H1 (cell line): ENCODE results near the gene IQCK. TPM values are rescaled to one million over a fixed set of nuclear protein-coding genes. Genes with fewer than 3 reads are reported as not detected.

ENCODE experiments used
- RFX5 ChIP-seq: IDR thresholded peaks from 2 replicates; pipeline ENCODE4 v1.6.1; 2011; ENCODE audit warnings: low read depth, low read length, improper control_type of control experiment, borderline replicate concordance
- SP2 ChIP-seq: IDR thresholded peaks from 2 replicates; pipeline ENCODE4 v1.6.1; 2012; ENCODE audit warnings: mild to moderate bottlenecking, low read length, inconsistent platforms
- polyA plus RNA-seq, 7 experiments: library from polyadenylated mRNA; depleted of rRNA in 3 of 7; stranded (reverse) in 5 of 7; unstranded in 2 of 7; fragments of >200 nt in 5 of 7; fragments of 200-250 nt in 2 of 7; gene quantifications; 1 replicate in 5 of 7; 2 replicates in 1 of 7; 4 replicates in 1 of 7; pipeline versions ENCODE4 v1.2.1 to v1.2.3, GENCODE V29; 2011 to 2013; ENCODE audit warnings: missing spikeins in 2 of 7, mixed read lengths in 2 of 7
- total RNA-seq: library from RNA; stranded (reverse); fragmentation: NEBNext Ultra II Directional; extraction: Animal tissue kit (Norgen Biotek cat#: 25700); gene quantifications from 2 replicates; pipeline ENCODE4 v1.2.1, GENCODE V29; 2021
- TF ChIP-seq, protein P1 (sequence below), 3 experiments: IDR thresholded peaks; 1 replicate in 2 of 3; 2 replicates in 1 of 3; pipeline versions ENCODE4 v1.5.1 to v1.6.1; 2011; ENCODE audit warnings: low read length in 3 of 3, mild to moderate bottlenecking in 3 of 3, inconsistent platforms in 2 of 3, low read depth in 1 of 3, moderate library complexity in 1 of 3; ENCODE audit not compliant: insufficient read depth in 1 of 3; ENCODE audit errors: control extremely low read depth in 1 of 3

Gene IQCK
- total and polyA plus RNA-seq, 2 of the 8 experiments (the other 6 are each of a cell fraction or from before 2014, with no cell fraction given) = 6.2 to 9.3 TPM

DNA sequence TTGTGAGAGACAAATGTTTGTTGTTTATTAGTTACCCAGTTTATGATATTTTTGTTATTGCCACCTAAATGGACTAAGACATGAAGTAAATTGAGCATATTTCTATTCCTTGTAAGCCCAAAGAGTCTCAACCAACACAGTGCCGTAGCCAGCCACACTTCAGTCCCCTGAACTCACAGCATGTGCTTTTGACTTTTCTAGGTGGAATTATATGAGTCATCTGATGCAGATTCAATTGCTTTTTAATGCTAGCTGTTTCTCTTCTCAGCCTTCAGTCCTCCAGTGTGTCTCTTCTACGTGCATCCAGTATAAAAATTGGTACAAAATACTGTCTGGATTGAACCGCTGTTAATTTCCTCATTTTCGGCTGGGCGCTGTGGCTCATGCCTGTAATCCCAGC lies 39.0 kb downstream of the IQCK start (continued):
- TF ChIP-seq, protein P1, sequence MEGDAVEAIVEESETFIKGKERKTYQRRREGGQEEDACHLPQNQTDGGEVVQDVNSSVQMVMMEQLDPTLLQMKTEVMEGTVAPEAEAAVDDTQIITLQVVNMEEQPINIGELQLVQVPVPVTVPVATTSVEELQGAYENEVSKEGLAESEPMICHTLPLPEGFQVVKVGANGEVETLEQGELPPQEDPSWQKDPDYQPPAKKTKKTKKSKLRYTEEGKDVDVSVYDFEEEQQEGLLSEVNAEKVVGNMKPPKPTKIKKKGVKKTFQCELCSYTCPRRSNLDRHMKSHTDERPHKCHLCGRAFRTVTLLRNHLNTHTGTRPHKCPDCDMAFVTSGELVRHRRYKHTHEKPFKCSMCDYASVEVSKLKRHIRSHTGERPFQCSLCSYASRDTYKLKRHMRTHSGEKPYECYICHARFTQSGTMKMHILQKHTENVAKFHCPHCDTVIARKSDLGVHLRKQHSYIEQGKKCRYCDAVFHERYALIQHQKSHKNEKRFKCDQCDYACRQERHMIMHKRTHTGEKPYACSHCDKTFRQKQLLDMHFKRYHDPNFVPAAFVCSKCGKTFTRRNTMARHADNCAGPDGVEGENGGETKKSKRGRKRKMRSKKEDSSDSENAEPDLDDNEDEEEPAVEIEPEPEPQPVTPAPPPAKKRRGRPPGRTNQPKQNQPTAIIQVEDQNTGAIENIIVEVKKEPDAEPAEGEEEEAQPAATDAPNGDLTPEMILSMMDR (IDR thresholded peaks at IDR 0.05; ENCODE audit: control extremely low read depth in 1 of 3, insufficient read depth in 1 of 3, low read depth in 1 of 3, low read length in 3 of 3) = no peak
- TF ChIP-seq SP2 (no peak), RFX5 (no peak)
